A549 (cell line): ENCODE measurements around the gene SNRNP70. TPM values are rescaled to one million over a fixed set of nuclear protein-coding genes. Genes with fewer than 3 reads are reported as not detected.

Source experiments
- ATAC-seq, 2 experiments: fragments of 200-7000 bp in 1 of 2; fragments of >200 bp in 1 of 2; cut with Nextera tagmentation in 1 of 2; cut with Tn5 transposase in 1 of 2; 3 replicates each; pipeline versions ENCODE4 v1.8.0 to v1.9.1; 2018 to 2020; ENCODE audit warnings: mild to moderate bottlenecking in 1 of 2, moderate library complexity in 1 of 2
- CTCF ChIA-PET: fragments of 300-600 bp; sonication (Branson Sonifier 250); formaldehyde crosslinking; extraction: SDS; loops from one replicate; lab custom pipeline; 2021; ENCODE audit warnings: antibody characterized with exemption, inconsistent platforms; lab: Yijun Ruan, JAX
- POLR2A ChIA-PET: fragments of 350-600 bp; formaldehyde crosslinking; extraction: SDS; loops from one replicate; lab custom pipeline; 2021; ENCODE audit warnings: antibody characterized with exemption, inconsistent platforms; lab: Yijun Ruan, JAX
- DNase-seq, 2 experiments: peaks; one replicate each; pipeline versions ENCODE4 v3.0.0 to v3.0.0-alpha.2; 2011 to 2016; ENCODE audit warnings: low read depth in 1 of 2, low spot score in 1 of 2
- FAIRE-seq: peaks from 2 replicates; lab custom pipeline; 2011; peaks lifted over from hg19 to GRCh38; lab: Jason Lieb, UNC
- H3K27ac ChIP-seq, 2 experiments: fragments of >200 bp; sonication (Bioruptor Twin); formaldehyde crosslinking; 3 replicates each; pipeline ENCODE4 v1.5.1; 2016 to 2017
- H3K4me1 ChIP-seq: fragments of >200 bp; sonication (Bioruptor Twin); formaldehyde crosslinking; 3 replicates; pipeline ENCODE4 v1.6.1; 2016
- H3K4me2 ChIP-seq: fragments of >200 bp; sonication (Bioruptor Twin); formaldehyde crosslinking; 3 replicates; pipeline ENCODE4 v1.6.1; 2016
- H3K4me3 ChIP-seq: fragments of >200 bp; sonication (Bioruptor Twin); formaldehyde crosslinking; 3 replicates; pipeline ENCODE4 v1.5.1; 2016
- H3K9me3 ChIP-seq: fragments of >200 bp; sonication (Bioruptor Twin); formaldehyde crosslinking; 3 replicates; pipeline ENCODE4 v1.6.1; 2016
- CBX2 ChIP-seq: fragments of 200-600 bp; sonication (generic); IDR thresholded peaks from 2 replicates; pipeline ENCODE4 v1.6.1; 2016; ENCODE audit warnings: low read depth, mild to moderate bottlenecking, borderline replicate concordance
- CHD2 ChIP-seq: fragments of 150-350 bp; IDR thresholded peaks from 2 replicates; pipeline ENCODE4 v1.6.1; 2014; ENCODE audit warnings: low read length; ENCODE audit not compliant: partially characterized antibody
- E2F6 ChIP-seq: IDR thresholded peaks from 2 replicates; pipeline ENCODE4 v1.6.1; 2012; ENCODE audit warnings: low read depth, borderline replicate concordance
- EP300 ChIP-seq, 2 experiments: fragments of >200 bp; sonication (Bioruptor Twin); formaldehyde crosslinking; IDR thresholded peaks; 2 replicates in 1 of 2; 3 replicates in 1 of 2; pipeline ENCODE4 v1.6.1; 2016 to 2017
- FOSB ChIP-seq: fragments of 250-450 bp; sonication (Bioruptor Pico); IDR thresholded peaks from 2 replicates; pipeline ENCODE4 v1.5.0; 2020; ENCODE audit warnings: mild to moderate bottlenecking, moderate library complexity
- FOSL2 ChIP-seq, 2 experiments: fragments of 450-650 bp in 1 of 2; fragments of >200 bp in 1 of 2; sonication (Bioruptor Twin) in 1 of 2; formaldehyde crosslinking; IDR thresholded peaks; 2 replicates each; pipeline versions ENCODE4 v1.5.0 to v1.6.1; 2016 to 2020; ENCODE audit warnings: mild to moderate bottlenecking in 1 of 2, moderate library complexity in 1 of 2
- GATA3 ChIP-seq: IDR thresholded peaks from 2 replicates; pipeline ENCODE4 v1.6.1; 2012; ENCODE audit warnings: borderline replicate concordance
- HDAC2 ChIP-seq: fragments of 200-600 bp; sonication (generic); IDR thresholded peaks from 2 replicates; pipeline ENCODE4 v1.6.1; 2016
- HOXB13 ChIP-seq: fragments of 250-450 bp; sonication (Bioruptor Pico); IDR thresholded peaks from 2 replicates; pipeline ENCODE4 v1.5.0; 2020; ENCODE audit warnings: low read depth, mild to moderate bottlenecking, moderate library complexity
- KDM5A ChIP-seq: fragments of 200-600 bp; sonication (generic); IDR thresholded peaks from 2 replicates; pipeline ENCODE4 v1.6.1; 2016; ENCODE audit warnings: antibody characterized with exemption, mild to moderate bottlenecking
- NFE2L2 ChIP-seq: fragments of 150-350 bp; conservative IDR thresholded peaks from 2 replicates; pipeline ENCODE4 v1.6.1; 2014; ENCODE audit warnings: low read length
- NPAS2 ChIP-seq: fragments of 250-450 bp; sonication (Bioruptor Pico); IDR thresholded peaks from 2 replicates; pipeline ENCODE4 v1.8.0; 2022; ENCODE audit warnings: mild to moderate bottlenecking, moderate library complexity, borderline replicate concordance
- PHF8 ChIP-seq: fragments of 200-600 bp; sonication (generic); IDR thresholded peaks from 2 replicates; pipeline ENCODE4 v1.6.1; 2016; ENCODE audit warnings: low read depth, mild to moderate bottlenecking, antibody characterized with exemption, moderate library complexity, borderline replicate concordance
- POLR2AphosphoS2 ChIP-seq: conservative IDR thresholded peaks from 2 replicates; pipeline ENCODE4 v1.6.1; 2012; ENCODE audit warnings: low read length, improper control_type of control experiment, inconsistent platforms
- RCOR1 ChIP-seq: fragments of 150-350 bp; IDR thresholded peaks from 2 replicates; pipeline ENCODE4 v1.6.1; 2014; ENCODE audit warnings: antibody characterized with exemption, low read length, low read depth
- REST ChIP-seq: fragments of 200-600 bp; sonication (generic); IDR thresholded peaks from 2 replicates; pipeline ENCODE4 v1.6.1; 2016; ENCODE audit warnings: antibody characterized with exemption, mild to moderate bottlenecking, moderate library complexity
- RFX5 ChIP-seq: fragments of 450-650 bp; IDR thresholded peaks from 2 replicates; pipeline ENCODE4 v1.7.1; 2014; ENCODE audit warnings: antibody characterized with exemption, mild to moderate bottlenecking, moderate library complexity
- RNF2 ChIP-seq: fragments of 200-600 bp; sonication (generic); IDR thresholded peaks from 2 replicates; pipeline ENCODE4 v1.6.1; 2016; ENCODE audit warnings: low read depth, mild to moderate bottlenecking, antibody characterized with exemption, moderate library complexity, borderline replicate concordance
- TFCP2L1 ChIP-seq: fragments of 250-450 bp; sonication (Bioruptor Pico); IDR thresholded peaks from 2 replicates; pipeline ENCODE4 v1.5.0; 2021; ENCODE audit warnings: mild to moderate bottlenecking
- TP53 ChIP-seq: fragments of 250-450 bp; sonication (Bioruptor Pico); IDR thresholded peaks from 2 replicates; pipeline ENCODE4 v1.5.0; 2021; ENCODE audit warnings: mild to moderate bottlenecking, moderate library complexity
- ZSCAN20 ChIP-seq: fragments of 250-450 bp; sonication (Bioruptor Pico); IDR thresholded peaks from 2 replicates; pipeline ENCODE4 v1.8.0; 2022; ENCODE audit warnings: mild to moderate bottlenecking, moderate library complexity
- WGBS: methylation state at CpG from one replicate; pipeline ENCODE4 v1.1.6; 2017; ENCODE audit errors: missing lambda C conversion rate; 5-methylcytosine and 5-hydroxymethylcytosine counted together
- polyA plus RNA-seq, 4 experiments: library from polyadenylated mRNA; depleted of rRNA in 3 of 4; stranded (reverse); fragments of >200 nt; fragmentation: RNase III in 1 of 4; extraction: RNeasy Plus Mini Kit Qiagen cat#74134 plus additional on column Dnase treatment in 1 of 4; gene quantifications; 2 replicates in 3 of 4; 3 replicates in 1 of 4; pipeline ENCODE4 v1.2.3, GENCODE V29; 2011 to 2017
- TF ChIP-seq, protein P1 (sequence below): fragments of 250-450 bp; sonication (Bioruptor Pico); IDR thresholded peaks from 2 replicates; pipeline ENCODE4 v1.5.0; 2021; ENCODE audit warnings: mild to moderate bottlenecking, moderate library complexity, borderline replicate concordance
- TF ChIP-seq, protein P2 (sequence below): fragments of >200 bp; sonication (Bioruptor Twin); formaldehyde crosslinking; IDR thresholded peaks from 2 replicates; pipeline ENCODE4 v1.6.1; 2016
- TF ChIP-seq, protein P3 (sequence below): fragments of >200 bp; sonication (Bioruptor Twin); formaldehyde crosslinking; IDR thresholded peaks from 3 replicates; pipeline ENCODE4 v1.6.1; 2016
- TF ChIP-seq, protein P4 (sequence below): fragments of 250-450 bp; sonication (Bioruptor Pico); IDR thresholded peaks from 2 replicates; pipeline ENCODE4 v1.5.0; 2020; ENCODE audit warnings: low read depth, mild to moderate bottlenecking, moderate library complexity

SNRNP70 gene
- polyA plus RNA-seq, 2 of the 4 experiments (the other 2 are of a cell fraction) = 214 to 350 TPM

DNA sequence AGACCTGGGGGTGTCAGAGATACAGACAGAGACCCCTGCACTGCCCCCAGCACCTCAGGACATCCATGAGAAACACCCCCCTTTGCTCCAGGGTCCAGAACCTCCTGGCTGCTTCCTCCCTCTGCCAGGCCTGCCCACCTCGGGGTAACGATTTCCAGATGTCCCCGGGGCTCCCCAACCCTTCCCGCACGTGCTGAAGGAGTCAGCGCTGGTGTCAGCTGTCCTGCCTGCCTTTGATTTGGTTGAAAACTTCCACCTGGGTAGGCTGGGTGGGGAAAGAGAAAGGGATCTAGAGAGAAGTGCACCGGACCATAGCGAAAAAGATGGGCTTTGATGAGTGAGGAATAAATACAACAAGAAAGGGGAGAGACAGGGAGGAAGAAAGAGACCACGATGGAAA is 26.2 kb upstream of the SNRNP70 start (continued):
- TF ChIP-seq, protein P1, sequence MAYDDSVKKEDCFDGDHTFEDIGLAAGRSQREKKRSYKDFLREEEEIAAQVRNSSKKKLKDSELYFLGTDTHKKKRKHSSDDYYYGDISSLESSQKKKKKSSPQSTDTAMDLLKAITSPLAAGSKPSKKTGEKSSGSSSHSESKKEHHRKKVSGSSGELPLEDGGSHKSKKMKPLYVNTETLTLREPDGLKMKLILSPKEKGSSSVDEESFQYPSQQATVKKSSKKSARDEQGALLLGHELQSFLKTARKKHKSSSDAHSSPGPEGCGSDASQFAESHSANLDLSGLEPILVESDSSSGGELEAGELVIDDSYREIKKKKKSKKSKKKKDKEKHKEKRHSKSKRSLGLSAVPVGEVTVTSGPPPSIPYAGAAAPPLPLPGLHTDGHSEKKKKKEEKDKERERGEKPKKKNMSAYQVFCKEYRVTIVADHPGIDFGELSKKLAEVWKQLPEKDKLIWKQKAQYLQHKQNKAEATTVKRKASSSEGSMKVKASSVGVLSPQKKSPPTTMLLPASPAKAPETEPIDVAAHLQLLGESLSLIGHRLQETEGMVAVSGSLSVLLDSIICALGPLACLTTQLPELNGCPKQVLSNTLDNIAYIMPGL (CRISPR knock-in tag) = no peak
- TF ChIP-seq, protein P2, sequence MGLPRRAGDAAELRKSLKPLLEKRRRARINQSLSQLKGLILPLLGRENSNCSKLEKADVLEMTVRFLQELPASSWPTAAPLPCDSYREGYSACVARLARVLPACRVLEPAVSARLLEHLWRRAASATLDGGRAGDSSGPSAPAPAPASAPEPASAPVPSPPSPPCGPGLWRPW = no peak
- TF ChIP-seq, protein P3, sequence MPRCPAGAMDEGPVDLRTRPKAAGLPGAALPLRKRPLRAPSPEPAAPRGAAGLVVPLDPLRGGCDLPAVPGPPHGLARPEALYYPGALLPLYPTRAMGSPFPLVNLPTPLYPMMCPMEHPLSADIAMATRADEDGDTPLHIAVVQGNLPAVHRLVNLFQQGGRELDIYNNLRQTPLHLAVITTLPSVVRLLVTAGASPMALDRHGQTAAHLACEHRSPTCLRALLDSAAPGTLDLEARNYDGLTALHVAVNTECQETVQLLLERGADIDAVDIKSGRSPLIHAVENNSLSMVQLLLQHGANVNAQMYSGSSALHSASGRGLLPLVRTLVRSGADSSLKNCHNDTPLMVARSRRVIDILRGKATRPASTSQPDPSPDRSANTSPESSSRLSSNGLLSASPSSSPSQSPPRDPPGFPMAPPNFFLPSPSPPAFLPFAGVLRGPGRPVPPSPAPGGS = no peak
- no peak for TF ChIP-seq POLR2AphosphoS2
- TF ChIP-seq GATA3 = no peak
- TF ChIP-seq E2F6 = no peak
- no peak for TF ChIP-seq EP300 (IDR thresholded peaks at IDR 0.05)
- TF ChIP-seq RCOR1 = no peak

DNA sequence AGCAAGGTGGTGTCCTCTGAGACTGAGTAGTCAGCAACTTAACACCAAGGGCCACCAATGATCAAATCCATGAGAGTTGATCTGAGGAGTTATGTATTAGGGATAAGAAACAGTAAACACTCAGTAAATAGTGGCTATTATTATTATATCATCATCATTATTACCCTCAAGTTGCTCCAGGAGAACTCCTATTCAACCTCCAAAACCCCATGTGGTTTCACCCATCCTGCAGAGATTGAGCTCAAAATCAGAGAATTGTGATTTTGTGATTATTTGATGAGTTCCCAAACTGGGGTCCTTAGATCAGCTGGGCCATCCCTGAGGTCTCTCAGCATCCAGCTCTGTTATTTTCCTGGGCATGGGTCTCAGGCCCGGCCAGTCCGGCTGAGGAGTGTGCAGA is 24.3 kb upstream of the SNRNP70 start:
- no peak for ATAC-seq
- CTCF ChIA-PET = interaction anchor here (0.9 to 7.3 kb wide), 11 partner anchors 12 to 273 kb away, joined by 3 to 96 read pairs (median 4); partner anchors contain the start of genes GYS1, KCNA7 and RUVBL2
- no peaks in the 10 kb centered on the region for H3K9me3 ChIP-seq
- no peak overlapping the region for H3K4me3 ChIP-seq
- H3K4me1 ChIP-seq = peaks cover 28% of the 10 kb centered on the region
- DNase-seq = no peak
- H3K4me2 ChIP-seq = no peak overlapping the region
- FAIRE-seq = peak; percentile 18
- POLR2A ChIA-PET = no interaction called here
- 100% methylated on average over 2 of the region's 2 CpGs for WGBS
- TF ChIP-seq TP53 (CRISPR knock-in tag) (no peak), CBX2 (no peak), HOXB13 (CRISPR knock-in tag) (no peak), HDAC2 (no peak), TFCP2L1 (CRISPR knock-in tag) (no peak), NPAS2 (CRISPR knock-in tag) (no peak), PHF8 (no peak), KDM5A (no peak), RFX5 (no peak), POLR2AphosphoS2 (no peak)
- TF ChIP-seq, all 56 proteins: peak for 0
- no peak overlapping the region for H3K27ac ChIP-seq

- ATAC-seq = no peak
Measured at GRCh38 chr19:49061445-49061844, 23.8 kb upstream of the SNRNP70 start.

More at GRCh38 chr19:49061445-49061844, 23.8 kb upstream of the SNRNP70 start:
- H3K9me3 ChIP-seq = no peaks in the 10 kb centered on the region
- H3K4me1 ChIP-seq = peaks cover 29% of the 10 kb centered on the region
- no peak for DNase-seq
- WGBS = 94% methylated on average over 25 of the region's 25 CpGs
- no peak for TF ChIP-seq EP300 (IDR thresholded peaks at IDR 0.05)
- TF ChIP-seq, protein P4, sequence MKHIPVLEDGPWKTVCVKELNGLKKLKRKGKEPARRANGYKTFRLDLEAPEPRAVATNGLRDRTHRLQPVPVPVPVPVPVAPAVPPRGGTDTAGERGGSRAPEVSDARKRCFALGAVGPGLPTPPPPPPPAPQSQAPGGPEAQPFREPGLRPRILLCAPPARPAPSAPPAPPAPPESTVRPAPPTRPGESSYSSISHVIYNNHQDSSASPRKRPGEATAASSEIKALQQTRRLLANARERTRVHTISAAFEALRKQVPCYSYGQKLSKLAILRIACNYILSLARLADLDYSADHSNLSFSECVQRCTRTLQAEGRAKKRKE = no peak
- TF ChIP-seq CHD2 = no peak
- TF ChIP-seq REST = no peak
- no peak for TF ChIP-seq RFX5
- TF ChIP-seq ZSCAN20 (CRISPR knock-in tag) = no peak
- no peak for TF ChIP-seq FOSB (CRISPR knock-in tag)
- no peak for TF ChIP-seq FOSL2 (IDR thresholded peaks at IDR 0.05)
- no peak for TF ChIP-seq FOSL2 (CRISPR knock-in tag; IDR thresholded peaks at IDR 0.05)
- TF ChIP-seq GATA3 = no peak
- no peak for TF ChIP-seq RNF2
- no peak for TF ChIP-seq NFE2L2
- TF ChIP-seq KDM5A = no peak
- TF ChIP-seq, all 56 proteins: peak for 0
- Histone ChIP-seq H3K27ac (no peak overlapping the region), H3K4me3 (no peak overlapping the region), H3K4me2 (no peak overlapping the region)
- ChIA-PET POLR2A (interaction anchor here (0.7 kb wide), 1 partner anchor 8 kb away, joined by 3 read pairs; no protein-coding TSS in a partner anchor), CTCF (interaction anchor here (1.0 to 7.3 kb wide), 8 partner anchors 11 to 273 kb away, joined by 3 to 96 read pairs (median 8); partner anchors contain the start of genes GYS1, KCNA7 and RUVBL2)
- FAIRE-seq = no peak
